ENCODE data around the gene MAP2K1.

MAP2K1 gene

GRCh38 chr15:66472176-66472999, 85.7 kb downstream of the MAP2K1 start:
- H3K4me2 ChIP-seq: peak overlapping the region; percentile 70
- no peaks in the 10 kb centered on the region for H3K9me3 ChIP-seq
- peaks cover 21% of the 10 kb centered on the region for H3K4me1 ChIP-seq
- 0 out of 2 replicates have a peak, but pooled peaks cover 15% of the 10 kb centered on the region for H3K36me3 ChIP-seq
- peaks cover 11% of the 10 kb centered on the region; the same call in 1 of the 2 replicates for H4K20me1 ChIP-seq
- no peak overlapping the region for H3K4me3 ChIP-seq
- peak overlapping the region; percentile 27; the same call in 1 of the 2 replicates for H3K27ac ChIP-seq
- TF ChIP-seq Cebpa-rat (IDR thresholded peaks at IDR 0.05): no peak
- H3K27me3 ChIP-seq: no peaks in the 10 kb centered on the region
- peak overlapping the region; percentile 2; the same call in 1 of the 2 replicates for H3K9ac ChIP-seq

GRCh38 chr15:66474135-66474534, 87.4 kb downstream of the MAP2K1 start:
- no peak overlapping the region for H3K27ac ChIP-seq
- 0 out of 2 replicates have a peak, but pooled peaks cover 9% of the 10 kb centered on the region for H3K36me3 ChIP-seq
- no peak overlapping the region for H3K4me3 ChIP-seq
- H4K20me1 ChIP-seq: peaks cover 16% of the 10 kb centered on the region; the same call in 1 of the 2 replicates
- H3K27me3 ChIP-seq: no peaks in the 10 kb centered on the region
- H3K9ac ChIP-seq: no peak overlapping the region
- TF ChIP-seq Cebpa-rat (IDR thresholded peaks at IDR 0.05): no peak
- 0 out of 2 replicates have a peak overlapping the region, but pooled peaks have one; percentile 9 for H3K4me2 ChIP-seq
- H3K4me1 ChIP-seq: peaks cover 21% of the 10 kb centered on the region
- H3K9me3 ChIP-seq: no peaks in the 10 kb centered on the region

- peaks cover 21% of the 10 kb centered on the region for H3K4me1 ChIP-seq
- TF ChIP-seq Cebpa-rat (IDR thresholded peaks at IDR 0.05): no peak
- H3K27ac ChIP-seq: no peak overlapping the region
Measured at GRCh38 chr15:66474963-66475362, 88.3 kb downstream of the MAP2K1 start.

GRCh38 chr15:66476535-66476934, 89.8 kb downstream of the MAP2K1 start:
- no peak overlapping the region for H3K4me2 ChIP-seq
- no peaks in the 10 kb centered on the region for H3K9me3 ChIP-seq
- peak overlapping the region; percentile 41; the same call in 1 of the 2 replicates for H3K27ac ChIP-seq
- H3K4me3 ChIP-seq: no peak overlapping the region
- peaks cover 16% of the 10 kb centered on the region for H3K36me3 ChIP-seq
- H3K9ac ChIP-seq: no peak overlapping the region
- peaks cover 12% of the 10 kb centered on the region for H3K4me1 ChIP-seq
- no peaks in the 10 kb centered on the region for H3K27me3 ChIP-seq
- no peak for TF ChIP-seq Cebpa-rat (IDR thresholded peaks at IDR 0.05)
- peaks cover 16% of the 10 kb centered on the region; the same call in 1 of the 2 replicates for H4K20me1 ChIP-seq

More at GRCh38 chr15:66474963-66475362, 88.3 kb downstream of the MAP2K1 start:
- H3K4me3 ChIP-seq: no peak overlapping the region
- H4K20me1 ChIP-seq: peaks cover 16% of the 10 kb centered on the region; the same call in 1 of the 2 replicates
- H3K4me2 ChIP-seq: no peak overlapping the region
- H3K27me3 ChIP-seq: no peaks in the 10 kb centered on the region
- H3K9ac ChIP-seq: no peak overlapping the region
- no peaks in the 10 kb centered on the region for H3K9me3 ChIP-seq
- H3K36me3 ChIP-seq: 0 out of 2 replicates have a peak, but pooled peaks cover 9% of the 10 kb centered on the region

- 0 out of 2 replicates have a peak overlapping the region, but pooled peaks have one; percentile 41 for H3K27ac ChIP-seq
- H3K9me3 ChIP-seq: no peaks in the 10 kb centered on the region
- H3K4me1 ChIP-seq: peaks cover 8% of the 10 kb centered on the region
- peaks cover 20% of the 10 kb centered on the region for H3K36me3 ChIP-seq
- no peak overlapping the region for H3K4me2 ChIP-seq
- H4K20me1 ChIP-seq: peaks cover 16% of the 10 kb centered on the region; the same call in 1 of the 2 replicates
- no peak overlapping the region for H3K4me3 ChIP-seq
- no peak for TF ChIP-seq Cebpa-rat (IDR thresholded peaks at IDR 0.05)
- H3K9ac ChIP-seq: no peak overlapping the region
- no peaks in the 10 kb centered on the region for H3K27me3 ChIP-seq
Measured at GRCh38 chr15:66477011-66477410, 90.3 kb downstream of the MAP2K1 start.

- TF ChIP-seq Cebpa-rat (IDR thresholded peaks at IDR 0.05): no peak
- H3K27ac ChIP-seq: no peak overlapping the region
- H3K9me3 ChIP-seq: no peaks in the 10 kb centered on the region
- no peak overlapping the region for H3K9ac ChIP-seq
- no peak overlapping the region for H3K4me3 ChIP-seq
- no peak overlapping the region for H3K4me2 ChIP-seq
- peaks cover 16% of the 10 kb centered on the region; the same call in 1 of the 2 replicates for H4K20me1 ChIP-seq
- no peaks in the 10 kb centered on the region for H3K27me3 ChIP-seq
- no peaks in the 10 kb centered on the region for H3K4me1 ChIP-seq
- H3K36me3 ChIP-seq: peaks cover 50% of the 10 kb centered on the region
Measured at GRCh38 chr15:66480267-66480666, 93.6 kb downstream of the MAP2K1 start.

- TF ChIP-seq Cebpa-rat (IDR thresholded peaks at IDR 0.05): no peak
- Histone ChIP-seq H3K9me3 (no peaks in the 10 kb centered on the region), H4K20me1 (peaks cover 16% of the 10 kb centered on the region; the same call in 1 of the 2 replicates), H3K36me3 (peaks cover 59% of the 10 kb centered on the region), H3K27me3 (no peaks in the 10 kb centered on the region), H3K27ac (no peak overlapping the region), H3K4me1 (no peaks in the 10 kb centered on the region), H3K4me3 (no peak overlapping the region), H3K9ac (no peak overlapping the region), H3K4me2 (no peak overlapping the region)
Measured at GRCh38 chr15:66481107-66481856, 94.6 kb downstream of the MAP2K1 start.

GRCh38 chr15:66482539-66482938, 95.8 kb downstream of the MAP2K1 start:
- no peak overlapping the region for H3K27ac ChIP-seq
- H3K4me1 ChIP-seq: no peaks in the 10 kb centered on the region
- H3K4me3 ChIP-seq: no peak overlapping the region
- 0 out of 2 replicates have a peak, but pooled peaks cover 4% of the 10 kb centered on the region for H4K20me1 ChIP-seq
- no peaks in the 10 kb centered on the region for H3K27me3 ChIP-seq
- H3K9ac ChIP-seq: no peak overlapping the region
- no peak for TF ChIP-seq Cebpa-rat (IDR thresholded peaks at IDR 0.05)
- H3K9me3 ChIP-seq: no peaks in the 10 kb centered on the region
- H3K4me2 ChIP-seq: no peak overlapping the region
- peaks cover 66% of the 10 kb centered on the region for H3K36me3 ChIP-seq

GRCh38 chr15:66483131-66483566, 96.4 kb downstream of the MAP2K1 start:
- Histone ChIP-seq H3K9me3 (no peaks in the 10 kb centered on the region), H3K4me2 (no peak overlapping the region), H3K27me3 (no peaks in the 10 kb centered on the region), H4K20me1 (no peaks in the 10 kb centered on the region), H3K9ac (no peak overlapping the region), H3K4me3 (no peak overlapping the region), H3K4me1 (no peaks in the 10 kb centered on the region), H3K36me3 (peaks cover 73% of the 10 kb centered on the region), H3K27ac (no peak overlapping the region)
- TF ChIP-seq Cebpa-rat (IDR thresholded peaks at IDR 0.05): no peak
